HG03175 (cell line): ENCODE results near the gene NGRN.
"Not testable (repeated sequence)": the region's sequence is repeated elsewhere in the genome, so short reads cannot be mapped to it uniquely, and the experiment has no call there.

Experiments
- ATAC-seq: cut with Tn5 transposase; IDR thresholded peaks from one replicate; pipeline ENCODE4 v1.9.1; 2021; ENCODE audit warnings: mild to moderate bottlenecking, moderate library complexity; ENCODE audit not compliant: unreplicated experiment

Gene NGRN

DNA sequence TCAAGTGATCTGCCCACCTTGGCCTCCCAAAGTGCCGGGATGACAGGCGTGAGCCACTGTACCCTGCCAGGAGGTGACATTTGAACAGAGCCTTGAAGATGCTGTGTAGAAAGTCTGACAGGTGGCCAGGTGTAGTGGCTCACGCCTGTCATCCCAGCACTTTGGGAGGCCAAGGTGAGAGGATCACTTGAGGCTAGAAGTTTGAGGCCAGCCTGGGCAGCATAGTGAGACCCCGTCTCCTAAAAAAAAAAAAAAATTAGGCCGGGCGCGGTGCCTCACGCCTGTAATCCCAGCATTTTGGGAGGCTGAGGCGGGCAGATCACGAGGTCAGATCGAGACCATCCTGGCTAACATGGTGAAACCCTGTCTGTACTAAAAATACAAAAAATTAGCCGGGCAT is 13.0 kb downstream of the NGRN start:
- not testable (repeated sequence) for ATAC-seq

DNA sequence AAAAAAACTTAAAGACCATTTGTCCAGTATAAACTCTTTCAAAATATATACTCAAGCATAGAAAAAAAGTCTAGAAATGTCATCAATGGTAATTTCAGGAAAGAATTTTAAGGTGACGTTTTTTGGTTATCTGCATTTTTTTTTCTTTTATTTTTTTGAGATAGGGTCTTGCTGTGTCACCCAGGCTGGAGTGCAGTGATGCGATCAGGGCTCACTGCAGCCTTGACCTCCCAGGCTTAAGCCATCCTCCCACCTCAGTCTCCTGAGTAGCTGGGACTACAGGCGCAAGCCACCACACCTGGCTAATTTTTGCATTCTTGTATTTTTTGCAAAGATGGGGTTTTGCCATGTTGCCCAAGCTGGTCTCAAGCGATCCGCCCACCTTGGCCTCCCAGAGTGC is 15.3 kb downstream of the NGRN start:
- not testable (repeated sequence) for ATAC-seq

GRCh38 chr15:90281637-90282036 is 16.2 kb downstream of the NGRN start:
- ATAC-seq = not testable (repeated sequence)

GRCh38 chr15:90286678-90287077 is 21.2 kb downstream of the NGRN start:
- no peak for ATAC-seq

GRCh38 chr15:90287101-90287500 is 21.6 kb downstream of the NGRN start:
- ATAC-seq = no peak

DNA sequence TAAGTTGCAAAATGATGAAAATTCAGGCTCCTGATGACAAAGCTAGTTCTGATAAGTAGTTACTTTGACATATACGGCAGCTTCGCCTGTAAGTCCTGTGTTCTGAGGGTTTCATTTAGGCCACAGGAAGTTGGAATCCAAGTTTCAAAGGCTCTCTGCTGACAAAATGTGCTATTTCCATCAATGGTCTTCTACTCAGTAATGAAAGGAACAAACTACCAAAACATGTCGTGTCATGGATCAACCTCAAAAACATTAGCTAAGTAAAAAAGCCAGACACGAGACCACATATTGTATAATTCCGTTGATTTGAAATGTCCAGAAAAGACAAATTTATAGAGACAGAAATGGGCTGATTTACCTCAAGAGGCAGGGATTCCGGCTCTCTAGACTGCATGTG is 22.5 kb downstream of the NGRN start:
- no peak for ATAC-seq

DNA sequence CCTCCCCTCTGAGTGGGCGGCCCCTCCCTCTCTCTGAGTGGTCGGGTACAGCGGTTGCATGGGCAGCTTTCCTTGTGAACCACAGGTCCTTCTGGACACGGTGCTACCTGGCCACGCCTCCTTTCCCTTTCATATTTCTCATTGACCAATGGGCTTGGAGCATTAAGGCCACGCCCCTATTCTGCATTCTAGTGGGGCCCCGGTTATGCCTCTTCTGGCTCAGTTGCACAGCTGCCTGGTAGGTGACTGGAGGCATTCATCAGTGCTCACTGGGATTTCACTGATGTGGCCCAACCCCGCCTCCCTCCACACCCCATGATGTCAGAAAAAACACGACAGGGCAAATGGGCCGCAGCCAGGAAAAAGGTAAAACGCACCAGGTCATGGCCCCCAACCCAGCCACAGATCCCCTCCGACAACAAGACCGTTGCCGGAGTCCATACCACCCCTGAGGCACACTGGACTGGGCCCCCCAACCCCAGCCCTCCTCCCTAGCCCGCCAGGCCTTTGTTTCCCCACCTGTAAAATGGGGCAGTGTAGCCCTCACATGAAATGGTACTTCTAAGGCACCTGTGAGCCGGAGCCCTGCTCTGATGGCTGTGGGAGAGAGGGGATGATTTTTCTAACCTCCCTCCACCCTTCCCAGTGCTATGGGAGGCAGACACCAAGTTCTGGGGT is 26.3 kb downstream of the NGRN start:
- ATAC-seq = no peak

GRCh38 chr15:90293040-90293810 is 27.8 kb downstream of the NGRN start:
- ATAC-seq = not testable (repeated sequence)

- no peak for ATAC-seq
These were observed 28.7 kb downstream of the NGRN start for GRCh38 chr15:90294159-90294558.

- ATAC-seq = no peak
These were observed 29.3 kb downstream of the NGRN start for GRCh38 chr15:90294601-90295269.

- no peak for ATAC-seq
These were observed 29.8 kb downstream of the NGRN start for GRCh38 chr15:90295270-90295648.

DNA sequence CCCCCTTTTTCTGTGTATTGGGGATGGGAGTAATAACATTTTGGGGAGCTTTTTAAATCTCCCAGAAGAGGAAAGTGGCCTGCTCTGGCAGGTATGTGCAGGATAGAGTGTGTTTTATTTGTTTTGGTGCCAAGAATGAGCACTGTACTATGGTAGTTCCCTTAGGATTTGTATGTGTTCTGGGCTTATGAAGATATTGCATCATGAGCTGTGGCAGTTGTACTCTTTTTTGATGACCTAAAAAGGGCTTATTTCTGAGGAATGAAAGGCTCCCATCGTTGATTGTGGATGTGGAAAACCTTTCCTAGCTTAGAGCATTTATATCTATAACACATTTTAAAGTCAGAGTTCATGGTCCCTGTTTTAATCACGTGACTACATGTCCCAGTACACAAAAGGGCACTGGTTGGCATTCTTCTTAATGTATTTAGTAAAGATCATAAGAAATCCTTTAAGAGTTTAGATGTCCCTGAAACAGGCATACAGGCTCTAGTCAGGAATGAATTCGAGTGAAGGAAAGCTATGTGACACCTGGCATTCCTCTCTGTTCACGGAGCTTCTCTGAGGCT is 30.9 kb downstream of the NGRN start:
- not testable (repeated sequence) for ATAC-seq

DNA sequence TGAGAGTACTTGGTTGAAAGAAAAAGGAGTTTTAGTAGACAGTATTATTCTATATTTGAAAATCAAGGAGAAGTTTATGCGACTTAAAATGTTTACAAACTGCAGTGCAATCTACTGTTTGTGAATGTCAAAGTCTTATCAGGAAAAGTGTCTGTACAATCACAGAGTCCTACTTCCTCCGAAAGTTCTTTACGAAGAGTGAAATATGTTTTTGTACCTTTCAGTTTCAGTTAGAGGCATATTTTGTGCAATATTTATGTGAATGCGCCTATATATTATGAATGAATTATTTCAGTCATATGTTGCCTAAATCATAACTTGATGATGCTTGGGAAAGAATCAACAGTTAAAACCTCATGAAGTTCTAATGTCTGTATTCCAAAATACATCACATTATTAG is 31.5 kb downstream of the NGRN start:
- no peak for ATAC-seq

- ATAC-seq = no peak
These were observed 35.1 kb downstream of the NGRN start for GRCh38 chr15:90300541-90300940.

DNA sequence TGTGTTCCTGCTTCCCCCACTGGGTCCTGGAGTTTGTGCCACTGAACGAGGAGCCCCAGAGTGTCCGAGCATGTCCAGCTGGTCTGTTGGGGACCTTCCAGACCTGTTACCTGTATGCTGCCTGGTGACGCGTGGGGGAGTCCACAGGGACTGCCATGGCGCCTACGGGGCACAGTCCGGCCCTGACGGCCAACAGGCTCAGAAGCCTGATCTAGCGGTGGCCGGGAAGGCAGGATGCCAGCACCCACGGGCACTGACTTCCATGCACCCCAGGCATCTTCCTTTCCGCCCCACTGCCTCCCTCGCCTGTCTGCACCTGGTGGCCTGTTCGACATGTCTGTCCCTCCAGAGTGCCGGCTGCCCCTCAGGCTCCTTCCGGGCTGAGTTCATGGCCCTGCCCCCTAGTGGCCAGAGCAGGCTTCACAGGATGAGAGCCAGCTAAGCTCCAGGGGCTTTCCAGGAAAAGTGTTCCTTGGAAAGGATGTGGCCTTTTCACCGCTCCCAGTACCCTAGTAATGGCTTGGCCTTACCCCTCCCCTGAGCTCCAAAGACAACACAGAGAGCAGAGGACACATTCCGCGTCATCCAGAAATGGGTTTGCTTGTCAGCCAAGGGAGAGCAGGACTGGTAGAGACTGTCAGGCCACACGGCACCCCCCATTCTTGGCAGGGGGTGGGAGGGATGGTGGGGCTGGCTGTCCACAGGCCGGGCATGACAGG is 35.7 kb downstream of the NGRN start:
- no peak for ATAC-seq

GRCh38 chr15:90301707-90302300 is 36.3 kb downstream of the NGRN start:
- ATAC-seq = no peak

DNA sequence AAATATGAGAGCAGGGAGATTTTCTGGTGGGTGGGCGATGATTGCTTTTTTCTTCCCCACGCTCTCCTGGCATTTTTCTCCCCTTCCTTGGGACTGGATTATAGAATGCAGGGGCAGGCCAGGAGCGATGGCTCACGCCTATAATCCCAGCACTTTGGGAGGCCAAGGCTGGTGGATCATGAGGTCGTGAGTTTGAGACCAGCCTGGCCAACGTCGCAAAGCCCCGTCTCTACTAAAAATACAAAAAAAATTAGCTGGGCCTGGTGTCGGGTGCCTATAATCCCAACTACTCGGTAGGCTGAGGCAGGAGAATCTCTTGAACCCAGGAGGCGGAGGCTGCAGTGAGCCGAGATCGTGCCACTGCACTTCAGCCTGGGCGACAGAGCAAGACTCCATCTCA is 39.9 kb downstream of the NGRN start:
- not testable (repeated sequence) for ATAC-seq

DNA sequence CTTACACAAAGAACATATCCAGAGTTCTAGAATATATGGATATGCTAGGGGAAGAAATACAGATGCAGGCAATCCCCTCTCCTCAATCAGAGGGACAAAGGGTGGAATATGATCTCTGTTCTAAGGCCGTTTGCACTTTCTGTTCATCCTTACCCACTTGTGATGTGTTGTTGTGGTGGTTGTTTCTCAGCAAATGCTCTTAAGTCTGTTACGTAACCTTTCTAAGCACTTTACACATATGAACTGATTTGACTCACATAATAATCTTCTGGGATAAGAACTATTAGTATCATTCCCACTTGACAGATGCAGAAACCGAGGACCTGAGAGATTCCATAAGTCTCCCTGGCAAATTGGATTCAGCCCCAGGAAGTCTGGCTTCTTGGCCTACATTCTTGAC is 40.5 kb downstream of the NGRN start:
- no peak for ATAC-seq

DNA sequence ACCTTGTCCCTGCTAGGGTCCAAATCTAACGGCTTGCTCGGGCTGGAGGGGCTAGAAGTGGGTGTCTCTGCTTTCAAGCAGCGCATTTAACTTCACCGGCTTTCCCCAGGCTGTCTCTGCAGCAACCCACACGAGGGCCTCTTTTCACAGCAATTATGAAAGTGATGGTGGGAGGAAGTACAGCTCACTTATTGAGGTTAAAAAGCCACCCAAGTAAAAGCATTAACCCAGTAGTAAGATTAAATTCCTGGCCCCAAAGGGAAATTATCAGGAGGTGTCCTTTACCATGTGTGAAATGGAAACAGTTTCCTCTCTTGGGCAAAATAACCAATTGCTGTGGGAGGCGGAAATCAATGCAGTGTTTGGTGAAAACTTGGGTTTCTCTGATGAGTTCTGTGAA is 41.1 kb downstream of the NGRN start:
- ATAC-seq = peak; percentile 71

GRCh38 chr15:90307661-90308060 is 42.2 kb downstream of the NGRN start:
- no peak for ATAC-seq

GRCh38 chr15:90309020-90309419 is 43.5 kb downstream of the NGRN start:
- ATAC-seq = no peak
